ENCODE measurements around the gene MAG. TPM values are rescaled to one million over a fixed set of nuclear protein-coding genes. Genes with fewer than 3 reads are reported as not detected.

The MAG gene
- total RNA-seq, 1 experiment from 2014 or later = 0.46 TPM

DNA sequence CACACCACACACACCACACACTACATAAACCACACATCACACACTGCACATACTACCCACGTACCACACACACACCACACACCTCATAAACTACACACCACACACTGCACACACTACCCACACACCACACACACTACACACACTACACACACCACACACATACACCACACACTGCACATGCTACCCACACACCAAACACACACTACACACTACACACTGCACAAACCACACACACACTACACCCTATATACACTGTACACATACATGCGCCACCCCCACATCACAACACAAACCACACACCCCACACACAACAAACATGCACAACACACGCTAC is 5.5 kb downstream of the MAG start:
- CTCF ChIA-PET = no interaction called here
- POLR2A ChIA-PET = no interaction called here

DNA sequence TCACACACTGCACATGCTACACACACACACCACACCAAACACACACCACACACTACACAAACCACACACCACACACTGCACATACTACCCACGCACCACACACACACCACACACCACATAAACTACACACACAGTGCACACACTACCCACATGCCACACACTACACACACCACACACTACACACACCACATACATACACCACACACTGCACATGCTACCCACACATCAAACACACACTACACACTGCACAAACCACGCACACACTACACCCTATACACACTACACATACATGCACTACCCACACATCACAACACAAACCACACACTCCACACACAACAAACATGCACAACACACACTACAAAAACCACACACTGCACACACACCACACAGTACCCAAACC is 6.0 kb downstream of the MAG start:
- H3K9me3 Mint-ChIP-seq = no peaks in the 10 kb centered on the region; the same call in 1 of the 2 replicates
- ChIA-PET POLR2A (no interaction called here), CTCF (no interaction called here)
- H3K27me3 Mint-ChIP-seq (ENCODE audit: low read depth) = no peaks in the 10 kb centered on the region; the same call in 1 of the 2 replicates
- no peak for ATAC-seq
- H3K4me1 Mint-ChIP-seq = peaks cover 11% of the 10 kb centered on the region
- H3K36me3 Mint-ChIP-seq = no peaks in the 10 kb centered on the region
- no peak overlapping the region for H3K4me3 Mint-ChIP-seq
- TF ChIP-seq, protein P1, sequence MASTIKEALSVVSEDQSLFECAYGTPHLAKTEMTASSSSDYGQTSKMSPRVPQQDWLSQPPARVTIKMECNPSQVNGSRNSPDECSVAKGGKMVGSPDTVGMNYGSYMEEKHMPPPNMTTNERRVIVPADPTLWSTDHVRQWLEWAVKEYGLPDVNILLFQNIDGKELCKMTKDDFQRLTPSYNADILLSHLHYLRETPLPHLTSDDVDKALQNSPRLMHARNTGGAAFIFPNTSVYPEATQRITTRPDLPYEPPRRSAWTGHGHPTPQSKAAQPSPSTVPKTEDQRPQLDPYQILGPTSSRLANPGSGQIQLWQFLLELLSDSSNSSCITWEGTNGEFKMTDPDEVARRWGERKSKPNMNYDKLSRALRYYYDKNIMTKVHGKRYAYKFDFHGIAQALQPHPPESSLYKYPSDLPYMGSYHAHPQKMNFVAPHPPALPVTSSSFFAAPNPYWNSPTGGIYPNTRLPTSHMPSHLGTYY (CRISPR knock-in tag; IDR thresholded peaks at IDR 0.05) = no peak
- TF ChIP-seq EMX1 (CRISPR knock-in tag; IDR thresholded peaks at IDR 0.05) = no peak
- TF ChIP-seq ZNF219 (CRISPR knock-in tag; IDR thresholded peaks at IDR 0.05; ENCODE audit: borderline replicate concordance) = no peak
- TF ChIP-seq NFE2L1 (CRISPR knock-in tag; IDR thresholded peaks at IDR 0.05) = no peak
- no peak for TF ChIP-seq HMGA2 (CRISPR knock-in tag; IDR thresholded peaks at IDR 0.05)
- TF ChIP-seq, protein P2, sequence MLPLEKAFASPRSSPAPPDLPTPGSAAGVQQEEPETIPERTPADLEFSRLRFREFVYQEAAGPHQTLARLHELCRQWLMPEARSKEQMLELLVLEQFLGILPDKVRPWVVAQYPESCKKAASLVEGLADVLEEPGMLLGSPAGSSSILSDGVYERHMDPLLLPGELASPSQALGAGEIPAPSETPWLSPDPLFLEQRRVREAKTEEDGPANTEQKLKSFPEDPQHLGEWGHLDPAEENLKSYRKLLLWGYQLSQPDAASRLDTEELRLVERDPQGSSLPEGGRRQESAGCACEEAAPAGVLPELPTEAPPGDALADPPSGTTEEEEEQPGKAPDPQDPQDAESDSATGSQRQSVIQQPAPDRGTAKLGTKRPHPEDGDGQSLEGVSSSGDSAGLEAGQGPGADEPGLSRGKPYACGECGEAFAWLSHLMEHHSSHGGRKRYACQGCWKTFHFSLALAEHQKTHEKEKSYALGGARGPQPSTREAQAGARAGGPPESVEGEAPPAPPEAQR (CRISPR knock-in tag; IDR thresholded peaks at IDR 0.05) = no peak
- TF ChIP-seq, protein P3, sequence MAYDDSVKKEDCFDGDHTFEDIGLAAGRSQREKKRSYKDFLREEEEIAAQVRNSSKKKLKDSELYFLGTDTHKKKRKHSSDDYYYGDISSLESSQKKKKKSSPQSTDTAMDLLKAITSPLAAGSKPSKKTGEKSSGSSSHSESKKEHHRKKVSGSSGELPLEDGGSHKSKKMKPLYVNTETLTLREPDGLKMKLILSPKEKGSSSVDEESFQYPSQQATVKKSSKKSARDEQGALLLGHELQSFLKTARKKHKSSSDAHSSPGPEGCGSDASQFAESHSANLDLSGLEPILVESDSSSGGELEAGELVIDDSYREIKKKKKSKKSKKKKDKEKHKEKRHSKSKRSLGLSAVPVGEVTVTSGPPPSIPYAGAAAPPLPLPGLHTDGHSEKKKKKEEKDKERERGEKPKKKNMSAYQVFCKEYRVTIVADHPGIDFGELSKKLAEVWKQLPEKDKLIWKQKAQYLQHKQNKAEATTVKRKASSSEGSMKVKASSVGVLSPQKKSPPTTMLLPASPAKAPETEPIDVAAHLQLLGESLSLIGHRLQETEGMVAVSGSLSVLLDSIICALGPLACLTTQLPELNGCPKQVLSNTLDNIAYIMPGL (CRISPR knock-in tag; IDR thresholded peaks at IDR 0.05) = no peak
- TF ChIP-seq, protein P4, sequence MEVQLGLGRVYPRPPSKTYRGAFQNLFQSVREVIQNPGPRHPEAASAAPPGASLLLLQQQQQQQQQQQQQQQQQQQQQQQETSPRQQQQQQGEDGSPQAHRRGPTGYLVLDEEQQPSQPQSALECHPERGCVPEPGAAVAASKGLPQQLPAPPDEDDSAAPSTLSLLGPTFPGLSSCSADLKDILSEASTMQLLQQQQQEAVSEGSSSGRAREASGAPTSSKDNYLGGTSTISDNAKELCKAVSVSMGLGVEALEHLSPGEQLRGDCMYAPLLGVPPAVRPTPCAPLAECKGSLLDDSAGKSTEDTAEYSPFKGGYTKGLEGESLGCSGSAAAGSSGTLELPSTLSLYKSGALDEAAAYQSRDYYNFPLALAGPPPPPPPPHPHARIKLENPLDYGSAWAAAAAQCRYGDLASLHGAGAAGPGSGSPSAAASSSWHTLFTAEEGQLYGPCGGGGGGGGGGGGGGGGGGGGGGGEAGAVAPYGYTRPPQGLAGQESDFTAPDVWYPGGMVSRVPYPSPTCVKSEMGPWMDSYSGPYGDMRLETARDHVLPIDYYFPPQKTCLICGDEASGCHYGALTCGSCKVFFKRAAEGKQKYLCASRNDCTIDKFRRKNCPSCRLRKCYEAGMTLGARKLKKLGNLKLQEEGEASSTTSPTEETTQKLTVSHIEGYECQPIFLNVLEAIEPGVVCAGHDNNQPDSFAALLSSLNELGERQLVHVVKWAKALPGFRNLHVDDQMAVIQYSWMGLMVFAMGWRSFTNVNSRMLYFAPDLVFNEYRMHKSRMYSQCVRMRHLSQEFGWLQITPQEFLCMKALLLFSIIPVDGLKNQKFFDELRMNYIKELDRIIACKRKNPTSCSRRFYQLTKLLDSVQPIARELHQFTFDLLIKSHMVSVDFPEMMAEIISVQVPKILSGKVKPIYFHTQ (CRISPR knock-in tag; IDR thresholded peaks at IDR 0.05) = no peak
- no peak for TF ChIP-seq ELF4 (CRISPR knock-in tag; IDR thresholded peaks at IDR 0.05; ENCODE audit: low read depth)
- TF ChIP-seq, protein P5, sequence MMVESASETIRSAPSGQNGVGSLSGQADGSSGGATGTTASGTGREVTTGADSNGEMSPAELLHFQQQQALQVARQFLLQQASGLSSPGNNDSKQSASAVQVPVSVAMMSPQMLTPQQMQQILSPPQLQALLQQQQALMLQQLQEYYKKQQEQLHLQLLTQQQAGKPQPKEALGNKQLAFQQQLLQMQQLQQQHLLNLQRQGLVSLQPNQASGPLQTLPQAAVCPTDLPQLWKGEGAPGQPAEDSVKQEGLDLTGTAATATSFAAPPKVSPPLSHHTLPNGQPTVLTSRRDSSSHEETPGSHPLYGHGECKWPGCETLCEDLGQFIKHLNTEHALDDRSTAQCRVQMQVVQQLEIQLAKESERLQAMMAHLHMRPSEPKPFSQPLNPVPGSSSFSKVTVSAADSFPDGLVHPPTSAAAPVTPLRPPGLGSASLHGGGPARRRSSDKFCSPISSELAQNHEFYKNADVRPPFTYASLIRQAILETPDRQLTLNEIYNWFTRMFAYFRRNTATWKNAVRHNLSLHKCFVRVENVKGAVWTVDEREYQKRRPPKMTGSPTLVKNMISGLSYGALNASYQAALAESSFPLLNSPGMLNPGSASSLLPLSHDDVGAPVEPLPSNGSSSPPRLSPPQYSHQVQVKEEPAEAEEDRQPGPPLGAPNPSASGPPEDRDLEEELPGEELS (CRISPR knock-in tag; IDR thresholded peaks at IDR 0.05) = no peak
- TF ChIP-seq ZNF232 (CRISPR knock-in tag; IDR thresholded peaks at IDR 0.05) = no peak
- TF ChIP-seq ZNF671 (CRISPR knock-in tag; IDR thresholded peaks at IDR 0.05) = no peak
- DNase-seq (ENCODE audit: low spot score) = no peak
- H3K27ac Mint-ChIP-seq = no peak overlapping the region

More for the DNA sequence above, 5.5 kb downstream of the MAG start:
- no peak for ATAC-seq
- DNase-seq (ENCODE audit: low spot score) = no peak
- no peaks in the 10 kb centered on the region for H3K36me3 Mint-ChIP-seq
- no peaks in the 10 kb centered on the region; the same call in 1 of the 2 replicates for H3K9me3 Mint-ChIP-seq
- no peak overlapping the region for H3K27ac Mint-ChIP-seq
- H3K27me3 Mint-ChIP-seq (ENCODE audit: low read depth) = no peaks in the 10 kb centered on the region; the same call in 1 of the 2 replicates
- H3K4me3 Mint-ChIP-seq = no peak overlapping the region
- no peak for TF ChIP-seq IRF2 (CRISPR knock-in tag; IDR thresholded peaks at IDR 0.05; ENCODE audit: borderline replicate concordance, low read depth)
- TF ChIP-seq KAT7 (CRISPR knock-in tag; IDR thresholded peaks at IDR 0.05; ENCODE audit: borderline replicate concordance) = no peak
- TF ChIP-seq TEAD4 (CRISPR knock-in tag; IDR thresholded peaks at IDR 0.05) = no peak
- no peak for TF ChIP-seq GTF2I (CRISPR knock-in tag; conservative IDR thresholded peaks at IDR 0.05)
- H3K4me1 Mint-ChIP-seq = peaks cover 11% of the 10 kb centered on the region
